ENCODE results near the gene FAM20B.

Gene FAM20B

DNA sequence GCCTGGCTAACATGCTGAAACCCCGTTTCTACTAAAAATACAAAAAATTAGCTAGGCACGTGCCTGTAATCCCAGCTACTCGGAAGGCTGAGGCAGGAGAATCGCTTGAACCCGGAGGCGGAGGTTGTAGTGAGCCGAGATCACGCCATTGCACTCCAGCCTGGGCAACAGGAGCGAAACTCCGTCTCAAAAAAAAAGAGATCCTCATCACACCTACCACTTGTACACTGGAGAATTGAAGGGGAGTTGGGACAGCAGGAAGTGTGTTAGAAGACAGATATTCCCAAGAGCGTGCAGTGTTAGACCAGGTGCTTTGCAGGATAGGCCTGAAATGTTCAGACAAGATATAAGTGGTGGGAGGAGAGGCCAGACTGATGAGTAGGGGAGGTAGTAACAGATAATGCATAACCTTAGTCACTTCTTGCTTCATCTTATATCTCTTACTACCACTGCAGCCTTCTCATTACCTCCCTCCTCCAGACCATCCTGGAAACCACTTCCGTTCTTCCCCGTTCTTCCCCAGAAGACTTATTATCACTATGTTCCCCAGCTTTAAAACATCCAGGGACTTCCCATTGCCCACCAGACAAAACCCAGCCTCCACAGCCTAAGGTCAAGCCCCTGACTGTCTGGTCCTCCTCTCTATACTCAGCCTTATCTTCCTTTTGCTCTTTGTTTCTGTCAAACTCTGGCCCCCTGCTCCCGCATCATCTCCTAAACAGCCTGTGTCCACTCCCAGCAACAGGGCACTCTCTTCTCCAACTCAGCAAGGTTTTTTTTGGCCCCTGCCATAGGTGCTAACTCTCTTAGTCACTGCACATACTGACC is 21.3 kb downstream of the FAM20B start:
- TF ChIP-seq CTCF (conservative IDR thresholded peaks at IDR 0.05) = no peak

DNA sequence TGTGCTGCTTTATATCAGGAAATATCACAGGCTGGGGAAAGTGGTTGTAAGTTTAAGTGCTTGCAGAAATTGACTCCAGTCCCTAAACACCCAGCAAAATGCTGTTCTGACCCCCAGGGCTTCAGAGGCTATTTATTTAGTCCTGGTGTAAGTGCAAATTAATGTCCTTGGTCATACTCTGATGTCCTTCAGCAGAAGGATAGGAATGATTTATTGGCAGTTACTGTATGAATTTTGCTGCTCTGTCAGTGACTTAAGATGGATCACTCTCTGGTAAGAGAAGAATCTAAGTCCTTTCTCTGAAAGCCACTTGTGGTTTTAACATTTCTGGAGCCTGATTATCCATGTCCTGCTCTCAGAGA is 21.9 kb downstream of the FAM20B start:
- TF ChIP-seq CTCF (conservative IDR thresholded peaks at IDR 0.05) = no peak
- H3K27ac ChIP-seq = no peak overlapping the region

More for the DNA sequence above, 21.3 kb downstream of the FAM20B start:
- H3K27ac ChIP-seq = no peak overlapping the region

DNA sequence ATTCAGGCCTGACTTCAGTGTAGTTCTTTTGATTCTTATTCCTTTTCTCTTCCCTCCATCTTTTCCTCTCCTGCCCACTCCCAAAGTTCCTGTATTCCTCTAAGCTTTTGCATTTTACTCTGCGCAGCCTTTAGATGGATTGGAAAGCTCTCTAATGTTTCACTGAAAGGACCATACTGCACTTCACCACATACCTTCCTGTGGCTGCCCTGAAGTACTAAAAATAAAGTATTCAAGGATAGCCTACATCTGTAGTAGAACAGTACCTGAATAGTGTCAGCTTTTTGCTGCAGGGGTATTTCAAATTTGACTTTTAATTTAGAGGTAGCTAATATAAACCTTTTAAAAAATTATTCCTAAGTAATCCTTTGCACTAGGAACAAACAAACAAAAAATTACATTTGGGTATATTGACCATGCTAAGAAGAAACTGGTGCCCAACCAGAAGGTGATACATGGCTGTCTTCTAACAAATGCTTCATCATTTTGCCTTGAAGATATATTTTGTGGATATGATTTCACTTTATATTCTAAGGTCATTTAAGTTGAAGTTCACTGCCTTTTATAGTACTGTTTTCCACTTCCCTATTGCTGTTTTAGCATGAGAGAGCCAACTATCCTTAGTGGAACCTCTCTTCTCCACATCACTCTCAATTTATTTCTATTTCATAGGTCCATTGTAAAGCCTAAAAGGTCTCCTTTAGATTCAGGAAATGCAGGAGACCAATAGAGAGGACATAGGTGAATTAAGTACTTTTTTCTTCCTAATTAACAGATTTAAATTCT is 22.8 kb downstream of the FAM20B start:
- TF ChIP-seq CTCF (conservative IDR thresholded peaks at IDR 0.05) = no peak
- no peak overlapping the region for H3K27ac ChIP-seq

- no peak for TF ChIP-seq CTCF (conservative IDR thresholded peaks at IDR 0.05)
- H3K27ac ChIP-seq = no peak overlapping the region
Observed at GRCh38 chr1:179052776-179053175, 27.1 kb downstream of the FAM20B start.

DNA sequence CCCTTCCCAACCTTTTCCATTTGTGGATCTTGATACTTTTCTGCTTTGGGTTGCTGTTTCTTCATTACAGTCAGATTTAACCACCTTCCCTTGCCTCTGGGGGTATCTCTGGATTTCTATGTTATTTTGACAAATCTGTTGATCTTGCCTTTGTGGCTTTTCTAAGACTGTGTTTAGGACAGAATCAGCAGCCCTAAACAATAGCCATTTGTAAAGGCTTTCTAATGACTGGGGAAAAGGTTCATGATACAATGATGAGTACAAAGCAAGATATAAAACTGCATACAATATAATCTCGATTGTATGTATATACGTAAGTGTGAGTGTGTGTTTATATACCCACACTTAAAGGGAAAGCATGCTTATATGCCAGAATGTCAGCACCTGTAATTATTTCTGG is 27.8 kb downstream of the FAM20B start:
- no peak for TF ChIP-seq CTCF (conservative IDR thresholded peaks at IDR 0.05)
- H3K27ac ChIP-seq = no peak overlapping the region

- no peak for TF ChIP-seq CTCF (conservative IDR thresholded peaks at IDR 0.05)
- no peak overlapping the region for H3K27ac ChIP-seq
Observed at GRCh38 chr1:179055937-179056336, 30.2 kb downstream of the FAM20B start.
